ENCODE data around the gene AGAP3. TPM values are rescaled to one million over a fixed set of nuclear protein-coding genes. Genes with fewer than 3 reads are reported as not detected.
A peak's percentile ranks its signal among the peaks of the same experiment; 100 is the strongest.

AGAP3 gene
- polyA plus RNA-seq, 3 donors: 6.4 to 133 (median 6.8) TPM

DNA sequence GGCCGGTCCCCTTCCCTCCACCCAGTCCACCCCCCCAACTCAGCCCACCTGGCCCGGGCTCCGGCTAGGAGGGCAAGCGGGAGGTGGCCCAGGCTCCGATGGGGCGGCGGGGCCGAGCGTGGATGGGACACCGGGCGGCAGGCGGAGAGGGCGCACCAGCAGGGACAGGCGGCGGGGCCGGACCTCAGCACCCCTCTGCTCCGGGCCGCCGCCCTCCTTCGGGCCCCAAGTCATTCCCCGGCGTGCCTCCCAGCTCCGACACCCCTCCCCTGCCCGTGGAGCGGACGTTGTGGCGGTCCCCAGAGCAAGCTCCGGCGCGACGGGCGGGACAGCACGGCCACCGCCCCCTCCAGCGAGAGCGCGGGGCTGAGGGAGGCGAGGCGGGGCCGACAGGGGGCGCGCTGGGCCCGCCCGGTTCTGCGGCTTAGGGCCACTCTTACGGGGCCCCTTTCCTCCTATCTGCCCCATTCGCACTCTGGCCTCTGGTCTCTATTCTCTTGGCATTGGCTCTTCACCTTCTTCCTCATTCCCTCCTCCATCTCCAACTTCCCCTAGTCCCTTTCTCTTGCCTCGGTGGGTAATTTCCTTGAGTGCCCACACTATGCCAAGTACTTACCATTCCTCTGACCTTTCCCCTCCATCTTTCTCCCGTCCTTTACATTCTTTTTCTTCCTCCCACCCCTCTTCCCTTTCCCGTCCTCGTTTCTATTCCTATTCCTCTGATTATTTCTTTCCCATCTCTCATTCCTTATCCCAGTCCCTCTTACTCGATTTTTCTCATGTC, 81.9 kb downstream of the AGAP3 start:
- peak overlapping the region; percentile 56 for H2AFZ ChIP-seq (ENCODE audit: insufficient read depth, low read depth, low read length, poor library complexity, severe bottlenecking)
- no peaks in the 10 kb centered on the region for H3K79me2 ChIP-seq (ENCODE audit: insufficient read depth, low read length)
- intact Hi-C loops (cut with micrococcal nuclease): loop anchor here in 1 of 2 donors (10.0 kb wide), 1 partner anchor 137 kb away; no protein-coding TSS in a partner anchor
- H3K4me3 ChIP-seq (replicated peaks in 1 of 3; ENCODE audit: low read depth in 2 of 3, low read length in 3 of 3): peak overlapping the region in 2 of 3 experiments; percentile 21 to 68
- WGBS (ENCODE audit: insufficient coverage): 2% methylated on average over 52 of the region's 52 CpGs
- peaks cover 3 to 16% of the 10 kb centered on the region in 2 donors for H3K9me3 ChIP-seq (replicated peaks in 1 of 2; ENCODE audit: control insufficient read depth in 1 of 2, insufficient read depth in 1 of 2, low read length in 2 of 2)
- H4K20me1 ChIP-seq (ENCODE audit: insufficient read depth, low read length): no peaks in the 10 kb centered on the region
- Mint-ChIP-seq H3K4me1 (peaks cover 10% of the 10 kb centered on the region), H3K36me3 (peaks cover 3 to 7% of the 10 kb centered on the region in 2 donors), H3K27me3 (ENCODE audit: low read depth in 3 of 3) (peaks cover 39 to 55% (median 43%) of the 10 kb centered on the region in 3 donors), H3K4me3 (peak overlapping the region; percentile 51 to 74), H3K27ac (no peak overlapping the region), H3K9me3 (peaks cover under 1 to 24% (median 10%) of the 10 kb centered on the region in 7 donors)
- H3K4me1 ChIP-seq (ENCODE audit: control insufficient read depth in 1 of 2, insufficient read depth in 2 of 2, low read length in 2 of 2): peaks cover 7 to 21% of the 10 kb centered on the region in 2 donors
- H3K9ac ChIP-seq (ENCODE audit: insufficient read depth, low read length, poor library complexity, severe bottlenecking): no peak overlapping the region
- no peak overlapping the region for H3K27ac ChIP-seq (ENCODE audit: low read depth in 1 of 2, low read length in 2 of 2)
- peaks cover 53 to 84% of the 10 kb centered on the region in 2 donors for H3K27me3 ChIP-seq (ENCODE audit: control insufficient read depth in 2 of 2, insufficient read depth in 2 of 2, low read length in 2 of 2)
- TF ChIP-seq, protein P1, sequence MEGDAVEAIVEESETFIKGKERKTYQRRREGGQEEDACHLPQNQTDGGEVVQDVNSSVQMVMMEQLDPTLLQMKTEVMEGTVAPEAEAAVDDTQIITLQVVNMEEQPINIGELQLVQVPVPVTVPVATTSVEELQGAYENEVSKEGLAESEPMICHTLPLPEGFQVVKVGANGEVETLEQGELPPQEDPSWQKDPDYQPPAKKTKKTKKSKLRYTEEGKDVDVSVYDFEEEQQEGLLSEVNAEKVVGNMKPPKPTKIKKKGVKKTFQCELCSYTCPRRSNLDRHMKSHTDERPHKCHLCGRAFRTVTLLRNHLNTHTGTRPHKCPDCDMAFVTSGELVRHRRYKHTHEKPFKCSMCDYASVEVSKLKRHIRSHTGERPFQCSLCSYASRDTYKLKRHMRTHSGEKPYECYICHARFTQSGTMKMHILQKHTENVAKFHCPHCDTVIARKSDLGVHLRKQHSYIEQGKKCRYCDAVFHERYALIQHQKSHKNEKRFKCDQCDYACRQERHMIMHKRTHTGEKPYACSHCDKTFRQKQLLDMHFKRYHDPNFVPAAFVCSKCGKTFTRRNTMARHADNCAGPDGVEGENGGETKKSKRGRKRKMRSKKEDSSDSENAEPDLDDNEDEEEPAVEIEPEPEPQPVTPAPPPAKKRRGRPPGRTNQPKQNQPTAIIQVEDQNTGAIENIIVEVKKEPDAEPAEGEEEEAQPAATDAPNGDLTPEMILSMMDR (IDR thresholded peaks at IDR 0.05): peak; percentile 75
- no peaks in the 10 kb centered on the region for H3K36me3 ChIP-seq (replicated peaks in 1 of 2; ENCODE audit: control insufficient read depth in 1 of 2, insufficient read depth in 2 of 2, low read length in 2 of 2)
- DNase-seq: peak; percentile 40 to 67 (median 49)
- peak overlapping the region; percentile 81 for H3K4me2 ChIP-seq (replicated peaks; ENCODE audit: extremely low read depth, low read length, poor library complexity, severe bottlenecking)

DNA sequence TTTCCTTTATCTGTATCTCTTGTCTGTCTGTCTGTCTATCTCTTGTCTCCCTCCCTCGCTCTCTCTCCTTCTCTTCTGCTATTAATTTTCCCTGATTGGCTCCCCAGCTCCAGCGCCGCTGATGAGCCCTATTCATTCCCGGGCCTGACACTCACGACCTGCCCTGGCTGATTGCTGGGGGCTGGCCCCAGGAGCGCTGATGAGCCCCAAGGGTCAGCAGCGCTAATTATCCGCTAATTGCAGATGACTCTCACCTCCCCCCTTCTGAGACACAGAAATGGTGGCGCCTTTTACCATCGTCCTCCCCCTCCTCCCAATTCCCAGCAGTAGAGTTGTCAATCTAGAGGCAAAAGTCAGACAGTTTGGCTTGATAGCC, 82.5 kb downstream of the AGAP3 start:
- Mint-ChIP-seq H3K4me3 (peak overlapping the region in 1 of 2 donors; percentile 74), H3K4me1 (peaks cover 10% of the 10 kb centered on the region), H3K9me3 (peaks cover 4 to 30% (median 16%) of the 10 kb centered on the region in 7 donors), H3K36me3 (peaks cover 3 to 7% of the 10 kb centered on the region in 2 donors), H3K27me3 (ENCODE audit: low read depth in 3 of 3) (peaks cover 42 to 59% (median 47%) of the 10 kb centered on the region in 3 donors), H3K27ac (no peak overlapping the region)
- TF ChIP-seq, protein P1 (IDR thresholded peaks at IDR 0.05): no peak
- no peak for DNase-seq
- Histone ChIP-seq H3K36me3 (replicated peaks in 1 of 2; ENCODE audit: control insufficient read depth in 1 of 2, insufficient read depth in 2 of 2, low read length in 2 of 2) (no peaks in the 10 kb centered on the region), H3K27me3 (ENCODE audit: control insufficient read depth in 2 of 2, insufficient read depth in 2 of 2, low read length in 2 of 2) (peaks cover 52 to 80% of the 10 kb centered on the region in 2 donors), H3K27ac (ENCODE audit: low read depth in 1 of 2, low read length in 2 of 2) (no peak overlapping the region), H3K9ac (ENCODE audit: insufficient read depth, low read length, poor library complexity, severe bottlenecking) (no peak overlapping the region), H3K79me2 (ENCODE audit: insufficient read depth, low read length) (no peaks in the 10 kb centered on the region), H3K4me1 (ENCODE audit: control insufficient read depth in 1 of 2, insufficient read depth in 2 of 2, low read length in 2 of 2) (peaks cover 7 to 21% of the 10 kb centered on the region in 2 donors), H2AFZ (ENCODE audit: insufficient read depth, low read depth, low read length, poor library complexity, severe bottlenecking) (no peak overlapping the region), H4K20me1 (ENCODE audit: insufficient read depth, low read length) (no peaks in the 10 kb centered on the region), H3K9me3 (replicated peaks in 1 of 2; ENCODE audit: control insufficient read depth in 1 of 2, insufficient read depth in 1 of 2, low read length in 2 of 2) (peaks cover 8 to 16% of the 10 kb centered on the region in 2 donors), H3K4me2 (replicated peaks; ENCODE audit: extremely low read depth, low read length, poor library complexity, severe bottlenecking) (no peak overlapping the region), H3K4me3 (replicated peaks in 1 of 3; ENCODE audit: low read depth in 2 of 3, low read length in 3 of 3) (no peak overlapping the region)
- intact Hi-C loops (cut with micrococcal nuclease): loop anchor here in 1 of 2 donors (10.0 kb wide), 1 partner anchor 136 kb away; no protein-coding TSS in a partner anchor
- WGBS (ENCODE audit: insufficient coverage): 41% methylated on average over 7 of the region's 10 CpGs

Measured in CD14-positive monocyte (primary cell).